Smooth muscle cell (in vitro differentiated cells): Measurements from ENCODE around the gene CALM1. TPM values are rescaled to one million over a fixed set of nuclear protein-coding genes. Genes with fewer than 3 reads are reported as not detected.

Experiments used
- DNase-seq: peaks from one replicate; lab custom pipeline; 2025; ENCODE audit not compliant: unreplicated experiment; lab: John Stamatoyannopoulos, UW
- H2AFZ ChIP-seq: fragments of 200-600 bp; sonication (generic); 2 replicates; pipeline ENCODE4 v1.6.0; 2016; ENCODE audit warnings: antibody characterized with exemption, low read depth, mild to moderate bottlenecking
- H3F3A ChIP-seq: fragments of 200-600 bp; sonication (generic); 2 replicates; pipeline ENCODE4 v1.6.0; 2017; ENCODE audit warnings: antibody characterized with exemption, low read depth
- H3K27ac ChIP-seq: fragments of 200-600 bp; sonication (generic); 2 replicates; pipeline ENCODE4 v1.5.1; 2016; ENCODE audit warnings: low read depth, mild to moderate bottlenecking
- H3K27me3 ChIP-seq: fragments of 200-600 bp; sonication (generic); 2 replicates; pipeline ENCODE4 v1.6.1; 2016; ENCODE audit warnings: low read depth, mild to moderate bottlenecking
- H3K36me3 ChIP-seq: fragments of 200-600 bp; sonication (generic); 2 replicates; pipeline ENCODE4 v1.5.1; 2016; ENCODE audit warnings: low read depth
- H3K4me1 ChIP-seq: fragments of 200-600 bp; sonication (generic); 2 replicates; pipeline ENCODE4 v1.5.1; 2016; ENCODE audit warnings: low read depth
- H3K4me2 ChIP-seq: fragments of 200-600 bp; sonication (generic); 2 replicates; pipeline ENCODE4 v1.6.0; 2016; ENCODE audit warnings: mild to moderate bottlenecking
- H3K4me3 ChIP-seq: fragments of 200-600 bp; sonication (generic); 2 replicates; pipeline ENCODE4 v1.5.1; 2016; ENCODE audit warnings: mild to moderate bottlenecking
- H3K79me2 ChIP-seq: fragments of 200-600 bp; sonication (generic); 2 replicates; pipeline ENCODE4 v1.6.0; 2016; ENCODE audit warnings: low read depth, mild to moderate bottlenecking
- H3K9ac ChIP-seq: fragments of 200-600 bp; sonication (generic); 2 replicates; pipeline ENCODE4 v1.6.0; 2016; ENCODE audit warnings: low read depth
- H3K9me3 ChIP-seq: fragments of 200-600 bp; sonication (generic); replicated peaks from 2 replicates; pipeline ENCODE4 v1.5.1; 2016; ENCODE audit warnings: low read depth
- H4K20me1 ChIP-seq: fragments of 200-600 bp; sonication (generic); 2 replicates; pipeline ENCODE4 v1.6.0; 2016; ENCODE audit warnings: low read depth
- WGBS: methylation state at CpG from one replicate; pipeline ENCODE4 v1.1.7; 2016; ENCODE audit warnings: low lambda C conversion rate; 5-methylcytosine and 5-hydroxymethylcytosine counted together
- polyA plus RNA-seq: library from polyadenylated mRNA; unstranded; fragments of >200 nt; fragmentation: Nextera tagmentation; extraction: Ambion mirVana; gene quantifications from 2 replicates; pipeline ENCODE4 v1.2.1, GENCODE V29; 2016
- total RNA-seq: library from RNA; depleted of rRNA; stranded (reverse); fragments of >200 nt; gene quantifications from 2 replicates; pipeline ENCODE4 v1.2.3, GENCODE V29; 2014
- TF ChIP-seq, protein P1 (sequence below): fragments of 200-600 bp; sonication (generic); IDR thresholded peaks from 2 replicates; pipeline ENCODE4 v1.5.1; 2017; ENCODE audit warnings: borderline replicate concordance, mild to moderate bottlenecking, antibody characterized with exemption; ENCODE audit not compliant: insufficient read depth, poor library complexity, severe bottlenecking

Gene CALM1
- total and polyA plus RNA-seq, 2 experiments from 2014 or later = 302 to 545 TPM

DNA sequence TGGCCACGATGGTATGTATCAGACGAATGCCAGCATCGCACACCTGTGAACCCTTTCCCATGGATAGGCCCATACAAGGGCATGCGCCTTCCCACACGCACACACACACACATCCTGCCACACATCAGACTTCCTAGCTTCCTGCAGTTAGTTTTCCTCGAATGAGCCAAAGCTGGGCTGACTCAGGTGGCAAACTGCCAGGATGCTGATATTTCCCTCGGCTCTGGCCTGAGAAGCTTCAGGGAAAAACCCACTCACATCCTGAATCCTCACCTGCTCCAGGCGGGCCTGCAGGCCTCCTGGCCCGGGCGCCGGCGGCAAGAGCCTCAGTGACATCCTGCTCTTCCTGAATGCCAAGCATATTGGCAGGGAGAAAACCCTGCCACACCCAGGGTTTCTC, 22.4 kb downstream of the CALM1 start:
- Histone ChIP-seq H3K27ac (no peak overlapping the region), H3K36me3 (no peaks in the 10 kb centered on the region), H3K4me3 (no peak overlapping the region), H3K4me2 (no peak overlapping the region), H3K9ac (no peak overlapping the region), H3K9me3 (no peaks in the 10 kb centered on the region), H4K20me1 (no peaks in the 10 kb centered on the region), H3F3A (no peaks in the 10 kb centered on the region), H3K4me1 (no peaks in the 10 kb centered on the region), H3K27me3 (no peaks in the 10 kb centered on the region), H3K79me2 (no peaks in the 10 kb centered on the region), H2AFZ (no peak overlapping the region)
- TF ChIP-seq, protein P1, sequence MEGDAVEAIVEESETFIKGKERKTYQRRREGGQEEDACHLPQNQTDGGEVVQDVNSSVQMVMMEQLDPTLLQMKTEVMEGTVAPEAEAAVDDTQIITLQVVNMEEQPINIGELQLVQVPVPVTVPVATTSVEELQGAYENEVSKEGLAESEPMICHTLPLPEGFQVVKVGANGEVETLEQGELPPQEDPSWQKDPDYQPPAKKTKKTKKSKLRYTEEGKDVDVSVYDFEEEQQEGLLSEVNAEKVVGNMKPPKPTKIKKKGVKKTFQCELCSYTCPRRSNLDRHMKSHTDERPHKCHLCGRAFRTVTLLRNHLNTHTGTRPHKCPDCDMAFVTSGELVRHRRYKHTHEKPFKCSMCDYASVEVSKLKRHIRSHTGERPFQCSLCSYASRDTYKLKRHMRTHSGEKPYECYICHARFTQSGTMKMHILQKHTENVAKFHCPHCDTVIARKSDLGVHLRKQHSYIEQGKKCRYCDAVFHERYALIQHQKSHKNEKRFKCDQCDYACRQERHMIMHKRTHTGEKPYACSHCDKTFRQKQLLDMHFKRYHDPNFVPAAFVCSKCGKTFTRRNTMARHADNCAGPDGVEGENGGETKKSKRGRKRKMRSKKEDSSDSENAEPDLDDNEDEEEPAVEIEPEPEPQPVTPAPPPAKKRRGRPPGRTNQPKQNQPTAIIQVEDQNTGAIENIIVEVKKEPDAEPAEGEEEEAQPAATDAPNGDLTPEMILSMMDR = no peak
- 59% methylated on average over 12 of the region's 12 CpGs for WGBS
- DNase-seq = peak; percentile 18

DNA sequence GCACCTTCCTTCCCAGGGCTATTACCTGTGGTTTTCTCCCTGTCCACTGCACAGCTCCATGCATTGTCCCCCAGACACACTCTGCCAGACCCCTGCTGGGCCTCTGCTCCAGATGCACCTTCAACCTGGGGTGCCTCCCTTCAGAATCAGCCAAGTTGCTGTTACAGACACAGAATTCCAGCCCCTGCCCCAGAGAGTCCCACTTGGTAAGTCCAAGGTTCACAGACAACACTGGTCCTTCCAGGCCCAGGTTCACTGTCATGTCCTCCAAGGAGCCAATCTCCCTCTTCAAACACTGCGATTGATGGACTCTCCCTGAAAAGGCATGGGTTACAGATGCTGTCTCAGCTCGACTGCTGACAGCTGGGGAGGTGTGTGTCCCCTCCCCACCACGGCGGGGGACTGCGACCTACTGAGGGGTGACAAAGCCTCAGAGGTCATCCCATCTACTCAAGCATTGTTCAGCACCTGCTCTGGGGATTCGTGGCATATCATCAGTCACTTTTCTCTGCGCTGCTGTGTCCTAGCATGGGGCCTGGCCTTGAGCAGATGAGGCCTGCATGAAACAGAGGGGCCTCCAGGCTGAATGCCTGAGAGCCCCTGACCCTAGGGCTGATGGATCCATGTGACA, 24.3 kb downstream of the CALM1 start:
- Histone ChIP-seq H3K9ac (no peak overlapping the region), H3K27ac (no peak overlapping the region), H3K27me3 (no peaks in the 10 kb centered on the region), H3K9me3 (no peaks in the 10 kb centered on the region), H3F3A (no peaks in the 10 kb centered on the region), H3K4me3 (no peak overlapping the region), H3K4me1 (no peaks in the 10 kb centered on the region), H3K4me2 (no peak overlapping the region), H3K79me2 (no peaks in the 10 kb centered on the region), H4K20me1 (no peaks in the 10 kb centered on the region), H2AFZ (no peak overlapping the region), H3K36me3 (no peaks in the 10 kb centered on the region)
- no peak for DNase-seq
- TF ChIP-seq, protein P1 = no peak
- WGBS = 96% methylated on average over 7 of the region's 7 CpGs

DNA sequence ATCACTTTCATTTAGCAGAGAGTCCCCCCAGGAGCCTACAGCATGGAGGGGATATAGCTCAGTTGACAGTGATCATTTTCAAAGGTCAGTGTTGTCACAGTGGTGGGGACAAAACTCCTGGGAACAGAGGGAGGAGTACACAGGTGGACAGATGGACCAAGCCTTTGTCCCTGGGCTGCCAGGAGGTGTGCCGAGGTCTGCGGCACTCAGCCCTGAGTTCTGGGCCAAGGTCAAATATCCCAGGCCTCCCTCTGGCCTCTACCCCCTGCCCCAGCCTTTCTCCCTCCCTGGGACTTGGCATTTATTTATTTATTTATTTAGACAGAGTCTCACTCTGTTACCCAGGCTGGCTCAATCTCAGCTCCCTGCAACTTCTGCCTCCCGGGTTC, 24.8 kb downstream of the CALM1 start:
- Histone ChIP-seq H3K4me2 (no peak overlapping the region), H3K4me1 (no peaks in the 10 kb centered on the region), H3K9ac (no peak overlapping the region), H3K79me2 (no peaks in the 10 kb centered on the region), H3K27me3 (no peaks in the 10 kb centered on the region), H3F3A (no peaks in the 10 kb centered on the region), H3K36me3 (no peaks in the 10 kb centered on the region), H3K4me3 (no peak overlapping the region), H3K9me3 (no peaks in the 10 kb centered on the region), H3K27ac (no peak overlapping the region), H4K20me1 (no peaks in the 10 kb centered on the region), H2AFZ (no peak overlapping the region)
- DNase-seq = no peak
- 98% methylated on average over 3 of the region's 3 CpGs for WGBS
- TF ChIP-seq, protein P1 = no peak

DNA sequence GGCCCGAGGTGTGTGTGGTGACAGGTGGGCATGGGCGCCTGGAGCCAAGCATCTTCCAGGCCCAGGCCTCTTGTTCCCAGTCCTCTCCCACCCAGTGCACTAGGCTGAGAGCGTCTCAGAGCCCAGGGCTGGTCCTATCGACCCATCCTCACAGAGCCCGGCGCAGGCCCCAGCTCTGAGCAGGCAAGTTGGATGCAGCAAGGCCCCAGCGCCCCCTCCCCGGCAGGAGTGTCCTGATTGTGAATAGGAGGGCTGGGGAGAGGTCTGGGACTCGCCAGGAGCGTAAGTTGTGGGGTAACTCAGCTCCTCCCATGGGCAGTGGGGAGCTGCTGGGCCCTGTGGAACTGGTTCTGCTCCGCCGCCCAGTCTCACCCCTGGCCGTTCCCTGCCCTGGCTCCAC, 26.3 kb downstream of the CALM1 start:
- H3K27me3 ChIP-seq = no peaks in the 10 kb centered on the region
- H4K20me1 ChIP-seq = no peaks in the 10 kb centered on the region
- no peaks in the 10 kb centered on the region for H3K9me3 ChIP-seq
- no peaks in the 10 kb centered on the region for H3K79me2 ChIP-seq
- H3F3A ChIP-seq = no peaks in the 10 kb centered on the region
- no peaks in the 10 kb centered on the region for H3K4me1 ChIP-seq
- TF ChIP-seq, protein P1 = no peak
- no peaks in the 10 kb centered on the region for H3K36me3 ChIP-seq
- 96% methylated on average over 13 of the region's 13 CpGs for WGBS
- DNase-seq = no peak
- H2AFZ ChIP-seq = no peak overlapping the region
- H3K27ac ChIP-seq = no peak overlapping the region
- H3K9ac ChIP-seq = no peak overlapping the region
- H3K4me2 ChIP-seq = no peak overlapping the region
- no peak overlapping the region for H3K4me3 ChIP-seq
